Astrocyte of the spinal cord (primary cell): ENCODE data around the gene ZNF8.
A peak's percentile ranks its signal among the peaks of the same experiment; 100 is the strongest.

Experiments
- DNase-seq: peaks from one replicate; pipeline ENCODE4 v3.0.0; 2011; ENCODE audit warnings: low read depth, low spot score
- H3K4me3 ChIP-seq: 2 replicates; pipeline ENCODE4 v1.5.1; 2011; ENCODE audit warnings: low read depth, mild to moderate bottlenecking, low read length, moderate library complexity
- CTCF ChIP-seq: IDR thresholded peaks from 2 replicates; pipeline ENCODE4 v1.5.1; 2012; ENCODE audit warnings: low read depth, mild to moderate bottlenecking, low read length, inconsistent platforms
- in situ Hi-C: cut with HindIII; loops from 2 replicates; pipeline ENCODE4 v1.10.0; 2017; ENCODE audit warnings: low sequenced_read_pairs

The ZNF8 gene

GRCh38 chr19:58261600-58261967 is 17.2 kb upstream of the ZNF8 start:
- in situ Hi-C loops, result no loop called here
- peak; percentile 8 for DNase-seq
- H3K4me3 ChIP-seq, result no peak overlapping the region
- TF ChIP-seq CTCF, result no peak

- no peak for TF ChIP-seq CTCF
- in situ Hi-C loops, result no loop called here
- no peak overlapping the region for H3K4me3 ChIP-seq
- peak; percentile 9 for DNase-seq
Observed at GRCh38 chr19:58261968-58262921, 16.5 kb upstream of the ZNF8 start.

GRCh38 chr19:58262922-58263296 is 15.8 kb upstream of the ZNF8 start:
- in situ Hi-C loops, result no loop called here

GRCh38 chr19:58265100-58265499 is 13.7 kb upstream of the ZNF8 start:
- no peak for DNase-seq
- no peak overlapping the region for H3K4me3 ChIP-seq
- TF ChIP-seq CTCF, result no peak
- in situ Hi-C loops, result no loop called here

More at GRCh38 chr19:58262922-58263296, 15.8 kb upstream of the ZNF8 start:
- TF ChIP-seq CTCF, result no peak
- no peak overlapping the region for H3K4me3 ChIP-seq
- no peak for DNase-seq

GRCh38 chr19:58268344-58268743 is 10.4 kb upstream of the ZNF8 start:
- no peak for DNase-seq
- in situ Hi-C loops, result no loop called here
- TF ChIP-seq CTCF, result no peak

GRCh38 chr19:58274771-58275201 is 4.0 kb upstream of the ZNF8 start:
- no peak for TF ChIP-seq CTCF
- DNase-seq, result peak; percentile 64
- no peak overlapping the region for H3K4me3 ChIP-seq
- in situ Hi-C loops, result no loop called here

More at GRCh38 chr19:58268344-58268743, 10.4 kb upstream of the ZNF8 start:
- no peak overlapping the region for H3K4me3 ChIP-seq
